Regular cardiac myocyte (primary cell): ENCODE data around the gene SYCP1. TPM values are rescaled to one million over a fixed set of nuclear protein-coding genes. Genes with fewer than 3 reads are reported as not detected.

Experiments used
- total RNA-seq: library from RNA; depleted of rRNA; stranded (reverse); fragments of >200 nt; gene quantifications from 2 replicates; pipeline ENCODE4 v1.2.3, GENCODE V29; 2014

SYCP1 gene, protein sequence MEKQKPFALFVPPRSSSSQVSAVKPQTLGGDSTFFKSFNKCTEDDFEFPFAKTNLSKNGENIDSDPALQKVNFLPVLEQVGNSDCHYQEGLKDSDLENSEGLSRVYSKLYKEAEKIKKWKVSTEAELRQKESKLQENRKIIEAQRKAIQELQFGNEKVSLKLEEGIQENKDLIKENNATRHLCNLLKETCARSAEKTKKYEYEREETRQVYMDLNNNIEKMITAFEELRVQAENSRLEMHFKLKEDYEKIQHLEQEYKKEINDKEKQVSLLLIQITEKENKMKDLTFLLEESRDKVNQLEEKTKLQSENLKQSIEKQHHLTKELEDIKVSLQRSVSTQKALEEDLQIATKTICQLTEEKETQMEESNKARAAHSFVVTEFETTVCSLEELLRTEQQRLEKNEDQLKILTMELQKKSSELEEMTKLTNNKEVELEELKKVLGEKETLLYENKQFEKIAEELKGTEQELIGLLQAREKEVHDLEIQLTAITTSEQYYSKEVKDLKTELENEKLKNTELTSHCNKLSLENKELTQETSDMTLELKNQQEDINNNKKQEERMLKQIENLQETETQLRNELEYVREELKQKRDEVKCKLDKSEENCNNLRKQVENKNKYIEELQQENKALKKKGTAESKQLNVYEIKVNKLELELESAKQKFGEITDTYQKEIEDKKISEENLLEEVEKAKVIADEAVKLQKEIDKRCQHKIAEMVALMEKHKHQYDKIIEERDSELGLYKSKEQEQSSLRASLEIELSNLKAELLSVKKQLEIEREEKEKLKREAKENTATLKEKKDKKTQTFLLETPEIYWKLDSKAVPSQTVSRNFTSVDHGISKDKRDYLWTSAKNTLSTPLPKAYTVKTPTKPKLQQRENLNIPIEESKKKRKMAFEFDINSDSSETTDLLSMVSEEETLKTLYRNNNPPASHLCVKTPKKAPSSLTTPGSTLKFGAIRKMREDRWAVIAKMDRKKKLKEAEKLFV
- not detected in 2 replicates for total RNA-seq

DNA sequence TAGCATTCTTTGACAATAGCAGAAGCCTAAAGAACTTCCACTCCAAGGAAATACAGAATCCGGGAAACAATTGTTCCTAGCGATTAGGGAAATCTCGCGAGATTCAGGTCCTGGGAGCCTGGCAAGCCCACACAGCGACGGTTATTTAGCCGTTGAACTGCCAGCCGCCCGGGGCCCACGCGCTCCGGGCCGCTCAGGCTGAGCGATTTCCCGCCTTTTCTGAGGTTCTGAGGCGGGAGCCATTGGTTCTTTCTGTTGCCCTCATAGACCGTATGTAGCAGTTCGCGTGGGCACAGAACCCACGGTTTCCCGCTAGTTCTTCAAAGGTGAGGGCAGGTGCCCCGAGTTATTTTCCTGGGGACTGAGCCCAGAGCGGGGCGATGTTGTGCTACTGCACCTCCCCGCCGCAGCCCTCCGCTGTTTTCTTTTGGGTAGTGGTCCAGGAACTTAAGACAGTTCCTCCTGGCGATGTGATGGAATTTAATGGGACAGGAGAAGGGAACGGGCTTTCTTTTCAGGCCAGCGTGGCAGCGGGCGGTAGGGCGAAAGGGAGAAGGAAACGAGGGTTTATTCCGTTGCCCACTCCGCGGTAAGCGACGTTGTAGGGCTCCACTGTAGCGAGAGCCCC is at the start of gene SYCP1:
SYCP1 (plus strand) TSS at position 171 of the 628 bp plus-strand sequence. CDS start 602 bp downstream, outside the sequence.

DNA sequence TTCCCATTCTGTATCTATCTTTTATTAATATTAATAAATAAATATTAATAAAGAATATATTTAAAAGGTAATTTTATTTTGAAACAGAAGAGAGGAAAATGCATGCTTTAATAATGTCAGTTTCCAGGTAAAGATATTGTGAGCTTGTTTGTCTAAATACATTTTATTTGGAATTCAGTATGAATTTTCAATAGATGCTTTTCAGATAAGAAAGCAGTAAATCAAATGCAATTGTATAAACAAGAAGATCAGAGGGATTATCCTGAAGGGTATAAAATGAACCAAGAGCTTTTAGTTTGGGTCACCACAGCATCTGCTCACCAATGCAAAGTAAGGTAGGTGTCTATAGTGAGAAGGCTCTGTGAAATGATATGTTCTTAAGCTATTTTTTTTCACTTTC is 174.9 kb downstream of the SYCP1 start, which contains the start of gene TSHB:
TSHB (plus strand) TSS at position 301 of the 400 bp plus-strand sequence. CDS start 3,537 bp downstream, outside the sequence.

Other genes starting within 250 kb of the SYCP1 start
- gene DENND2C, start 184.8 kb upstream of the SYCP1 start, total RNA-seq: 1.5 and 3.7 TPM in 2 replicates
- gene AMPD1, start 159.3 kb upstream of the SYCP1 start, total RNA-seq: not detected in 2 replicates
- gene NRAS, start 138.1 kb upstream of the SYCP1 start, total RNA-seq: 39.2 and 80.5 TPM in 2 replicates
- 682 and 1,330 TPM in 2 replicates for gene CSDE1, start 96.9 kb upstream of the SYCP1 start, total RNA-seq
- gene SIKE1, start 74.2 kb upstream of the SYCP1 start, total RNA-seq: 59.6 and 81.5 TPM in 2 replicates
- gene TSHB, start 175.0 kb downstream of the SYCP1 start, total RNA-seq: not detected in 2 replicates
- gene TSPAN2, start 234.6 kb downstream of the SYCP1 start, total RNA-seq: 0.58 and 0.85 TPM in 2 replicates